H1 (cell line): ENCODE data around the gene NXN. TPM values are rescaled to one million over a fixed set of nuclear protein-coding genes. Genes with fewer than 3 reads are reported as not detected.

Experiments used
- CTCF ChIA-PET: fragments of 300-600 bp; sonication (Branson Sonifier 250); formaldehyde crosslinking; loops from one replicate; lab custom pipeline; 2021; ENCODE audit not compliant: partially characterized antibody; lab: Charles Lee
- POLR2A ChIA-PET: fragments of 300-600 bp; sonication (Branson Sonifier 250); formaldehyde crosslinking; loops from one replicate; lab custom pipeline; 2021; ENCODE audit warnings: inconsistent platforms; ENCODE audit not compliant: partially characterized antibody; lab: Charles Lee
- DNase-seq, 2 experiments: peaks; one replicate each; pipeline versions ENCODE4 v3.0.0 to v3.0.0-alpha.2; 2010 to 2022; ENCODE audit warnings: low spot score in 2 of 2, low read depth in 1 of 2, mixed read lengths in 1 of 2
- FAIRE-seq: peaks from 2 replicates; lab custom pipeline; 2011; peaks lifted over from hg19 to GRCh38; lab: Jason Lieb, UNC
- H2AFZ ChIP-seq: 2 replicates; pipeline ENCODE4 v1.8.1; 2012; ENCODE audit warnings: low read length, inconsistent platforms
- H2AK5ac ChIP-seq: 2 replicates; pipeline ENCODE4 v1.6.1; 2013; ENCODE audit warnings: low read depth, low read length
- H2BK120ac ChIP-seq: replicated peaks from 2 replicates; pipeline ENCODE3; 2013; ENCODE audit warnings: low read depth, low read length, inconsistent platforms
- H2BK12ac ChIP-seq: 2 replicates; pipeline ENCODE4 v1.6.1; 2013; ENCODE audit warnings: low read depth, low read length
- H2BK15ac ChIP-seq: 2 replicates; pipeline ENCODE4 v1.6.1; 2013; ENCODE audit warnings: low read length
- H2BK20ac ChIP-seq: 2 replicates; pipeline ENCODE4 v1.6.1; 2013; ENCODE audit warnings: low read length
- H2BK5ac ChIP-seq: 2 replicates; pipeline ENCODE4 v1.6.1; 2013; ENCODE audit warnings: low read depth, low read length
- H3K14ac ChIP-seq: 2 replicates; pipeline ENCODE4 v1.6.1; 2013; ENCODE audit warnings: inconsistent platforms; ENCODE audit not compliant: insufficient read length
- H3K18ac ChIP-seq: 2 replicates; pipeline ENCODE4 v1.6.1; 2013; ENCODE audit warnings: low read length; ENCODE audit errors: extremely low read depth
- H3K23ac ChIP-seq: 2 replicates; pipeline ENCODE4 v1.6.1; 2013; ENCODE audit warnings: inconsistent platforms; ENCODE audit not compliant: insufficient read length
- H3K23me2 ChIP-seq: 2 replicates; pipeline ENCODE4 v1.6.1; 2013; ENCODE audit warnings: low read depth, low read length
- H3K27ac ChIP-seq: 2 replicates; pipeline ENCODE4 v1.6.1; 2011; ENCODE audit warnings: low read depth, low read length, inconsistent platforms
- H3K27me3 ChIP-seq, 4 experiments: replicated peaks in 1 of 4; 1 replicate in 1 of 4; 2 replicates in 3 of 4; pipeline versions ENCODE4 v1.6.1 to v1.8.1; 2011 to 2013; ENCODE audit warnings: low read length in 3 of 4, mild to moderate bottlenecking in 3 of 4, inconsistent platforms in 2 of 4, mixed read lengths in 2 of 4, moderate library complexity in 1 of 4; ENCODE audit not compliant: control insufficient read depth in 3 of 4, insufficient read depth in 3 of 4; ENCODE audit errors: extremely low read depth in 1 of 4
- H3K36me3 ChIP-seq, 4 experiments: 2 replicates each; pipeline versions ENCODE4 v1.6.1 to v1.8.1; 2011 to 2013; ENCODE audit warnings: mild to moderate bottlenecking in 4 of 4, low read length in 3 of 4, moderate library complexity in 2 of 4, control low read depth in 1 of 4, inconsistent platforms in 1 of 4; ENCODE audit not compliant: insufficient read depth in 4 of 4, control insufficient read depth in 2 of 4
- H3K4ac ChIP-seq: replicated peaks from 2 replicates; pipeline ENCODE3; 2013; ENCODE audit warnings: low read length, low read depth, mixed read lengths, inconsistent platforms; ENCODE audit not compliant: insufficient read length
- H3K4me1 ChIP-seq, 4 experiments: replicated peaks in 1 of 4; 1 replicate in 1 of 4; 2 replicates in 3 of 4; pipeline versions ENCODE4 v1.6.1 to v1.8.1; 2011 to 2013; ENCODE audit warnings: low read length in 3 of 4, inconsistent platforms in 2 of 4, mixed read lengths in 1 of 4; ENCODE audit not compliant: insufficient read depth in 4 of 4, control insufficient read depth in 3 of 4
- H3K4me2 ChIP-seq, 2 experiments: 2 replicates each; pipeline versions ENCODE4 v1.6.1 to v1.8.1; 2011 to 2013; ENCODE audit warnings: low read depth in 2 of 2, low read length in 2 of 2, control low read depth in 1 of 2, inconsistent platforms in 1 of 2, mild to moderate bottlenecking in 1 of 2; ENCODE audit not compliant: insufficient read depth in 1 of 2
- H3K4me3 ChIP-seq, 4 experiments: fragments of 200-600, 300-600 bp in 1 of 4; sonication (generic), shearing (Covaris generic), sonication (Bioruptor Twin) in 1 of 4; 2 replicates each; pipeline versions ENCODE4 v1.5.1 to v1.8.1; 2011 to 2016; ENCODE audit warnings: low read length in 4 of 4, low read depth in 3 of 4, control low read depth in 2 of 4, inconsistent platforms in 2 of 4, mild to moderate bottlenecking in 2 of 4, mixed read lengths in 1 of 4, moderate library complexity in 1 of 4; ENCODE audit not compliant: insufficient read depth in 2 of 4; ENCODE audit errors: extremely low read depth in 1 of 4
- H3K56ac ChIP-seq: replicated peaks from 2 replicates; pipeline ENCODE3; 2013; ENCODE audit warnings: low read depth, mild to moderate bottlenecking, mixed read lengths, low read length, inconsistent platforms; ENCODE audit not compliant: insufficient read length
- H3K79me1 ChIP-seq: 2 replicates; pipeline ENCODE4 v1.6.1; 2013; ENCODE audit warnings: low read depth, low read length, control low read depth
- H3K79me2 ChIP-seq, 2 experiments: 2 replicates each; pipeline versions ENCODE4 v1.6.1 to v1.8.1; 2012 to 2013; ENCODE audit warnings: low read length in 2 of 2, mild to moderate bottlenecking in 2 of 2, inconsistent platforms in 1 of 2; ENCODE audit not compliant: insufficient read depth in 2 of 2, control insufficient read depth in 1 of 2
- H3K9ac ChIP-seq, 4 experiments: replicated peaks in 1 of 4; 1 replicate in 1 of 4; 2 replicates in 3 of 4; pipeline versions ENCODE4 v1.6.1 to v1.8.1; 2011 to 2013; ENCODE audit warnings: low read depth in 3 of 4, low read length in 3 of 4, control low read depth in 2 of 4, mild to moderate bottlenecking in 2 of 4, moderate library complexity in 2 of 4, inconsistent platforms in 1 of 4; ENCODE audit errors: extremely low read depth in 1 of 4
- H3K9me3 ChIP-seq, 2 experiments: 2 replicates each; pipeline versions ENCODE4 v1.6.1 to v1.8.1; 2012 to 2013; ENCODE audit warnings: mild to moderate bottlenecking in 2 of 2, moderate library complexity in 2 of 2, control low read depth in 1 of 2, inconsistent platforms in 1 of 2, low read depth in 1 of 2, low read length in 1 of 2, mixed read lengths in 1 of 2; ENCODE audit not compliant: insufficient read depth in 2 of 2
- H4K20me1 ChIP-seq, 2 experiments: replicated peaks in 1 of 2; 2 replicates each; pipeline versions ENCODE3 to v1.8.1; 2011 to 2013; ENCODE audit warnings: inconsistent platforms in 2 of 2, low read length in 2 of 2, mild to moderate bottlenecking in 1 of 2; ENCODE audit not compliant: insufficient read depth in 2 of 2, control insufficient read depth in 1 of 2
- H4K5ac ChIP-seq: 2 replicates; pipeline ENCODE4 v1.6.1; 2013; ENCODE audit warnings: low read length, low read depth, mixed read lengths, inconsistent platforms; ENCODE audit not compliant: insufficient read length
- H4K8ac ChIP-seq: 2 replicates; pipeline ENCODE4 v1.8.0; 2013; ENCODE audit warnings: mild to moderate bottlenecking, moderate library complexity, low read length, inconsistent platforms; ENCODE audit not compliant: insufficient read depth; ENCODE audit errors: extremely low read depth
- H4K91ac ChIP-seq: replicated peaks from 2 replicates; pipeline ENCODE3; 2013; ENCODE audit warnings: low read length, mixed read lengths, inconsistent platforms; ENCODE audit not compliant: insufficient read length
- ATF3 ChIP-seq: IDR thresholded peaks from 2 replicates; pipeline ENCODE4 v1.6.1; 2011; ENCODE audit warnings: low read depth, mild to moderate bottlenecking, low read length; ENCODE audit not compliant: insufficient read depth
- FOSL1 ChIP-seq: IDR thresholded peaks from 2 replicates; pipeline ENCODE4 v1.6.1; 2011; ENCODE audit warnings: mild to moderate bottlenecking, low read depth, low read length, moderate library complexity; ENCODE audit not compliant: insufficient read depth
- HDAC2 ChIP-seq, 2 experiments: fragments of 300-600 bp in 1 of 2; sonication (generic) in 1 of 2; IDR thresholded peaks; 2 replicates each; pipeline ENCODE4 v1.6.1; 2011 to 2012; ENCODE audit warnings: low read depth in 2 of 2, low read length in 2 of 2, mild to moderate bottlenecking in 2 of 2, moderate library complexity in 2 of 2, borderline replicate concordance in 1 of 2, inconsistent platforms in 1 of 2
- KDM5A ChIP-seq: fragments of 200-600 bp; IDR thresholded peaks from 2 replicates; pipeline ENCODE4 v1.7.1; 2012; ENCODE audit warnings: mild to moderate bottlenecking, low read length, inconsistent platforms, mixed read lengths
- NRF1 ChIP-seq: IDR thresholded peaks from 2 replicates; pipeline ENCODE4 v1.6.1; 2011; ENCODE audit warnings: mild to moderate bottlenecking, low read depth, low read length, improper control_type of control experiment
- PHF8 ChIP-seq: fragments of 200-600 bp; sonication (generic); conservative IDR thresholded peaks from 2 replicates; pipeline ENCODE4 v1.7.1; 2012; ENCODE audit warnings: low read depth, mild to moderate bottlenecking, inconsistent platforms, low read length, moderate library complexity
- SUZ12 ChIP-seq: fragments of 200-600 bp; sonication (generic); IDR thresholded peaks from 2 replicates; pipeline ENCODE4 v1.6.1; 2012; ENCODE audit warnings: mild to moderate bottlenecking, inconsistent platforms, low read length, moderate library complexity, mixed read lengths
- TBP ChIP-seq: IDR thresholded peaks from 2 replicates; pipeline ENCODE4 v1.6.1; 2011; ENCODE audit warnings: low read depth, low read length, improper control_type of control experiment
- TCF12 ChIP-seq: IDR thresholded peaks from 2 replicates; pipeline ENCODE4 v1.6.1; 2011; ENCODE audit warnings: low read depth, mild to moderate bottlenecking, low read length
- ZNF274 ChIP-seq: IDR thresholded peaks from 2 replicates; pipeline ENCODE4 v1.7.0; 2012; ENCODE audit warnings: low read length, borderline replicate concordance; ENCODE audit errors: extremely low read depth
- WGBS, 2 experiments: shearing (Covaris generic) in 1 of 2; methylation state at CpG; one replicate each; pipeline versions ENCODE4 v1.1.6 to v1.1.7; 2013 to 2015; ENCODE audit warnings: low lambda C conversion rate in 2 of 2, mixed read lengths in 2 of 2, inconsistent platforms in 1 of 2, low coverage in 1 of 2, missing lambda C conversion rate in 1 of 2; ENCODE audit not compliant: insufficient replicate concordance in 2 of 2, insufficient coverage in 1 of 2, insufficient read length in 1 of 2; ENCODE audit errors: extremely low coverage in 1 of 2, missing lambda C conversion rate in 1 of 2; 5-methylcytosine and 5-hydroxymethylcytosine counted together
- polyA plus RNA-seq, 7 experiments: library from polyadenylated mRNA; depleted of rRNA in 3 of 7; stranded (reverse) in 5 of 7; unstranded in 2 of 7; fragments of >200 nt in 5 of 7; fragments of 200-250 nt in 2 of 7; gene quantifications; 1 replicate in 5 of 7; 2 replicates in 1 of 7; 4 replicates in 1 of 7; pipeline versions ENCODE4 v1.2.1 to v1.2.3, GENCODE V29; 2011 to 2013; ENCODE audit warnings: missing spikeins in 2 of 7, mixed read lengths in 2 of 7
- total RNA-seq: library from RNA; stranded (reverse); fragmentation: NEBNext Ultra II Directional; extraction: Animal tissue kit (Norgen Biotek cat#: 25700); gene quantifications from 2 replicates; pipeline ENCODE4 v1.2.1, GENCODE V29; 2021

Gene NXN
- total and polyA plus RNA-seq, 2 of the 8 experiments (the other 6 are each of a cell fraction or from before 2014, with no cell fraction given), result 94.1 to 107 TPM

GRCh38 chr17:806781-807522 lies 172.6 kb downstream of the NXN start:
- no peak overlapping the region for H2BK20ac ChIP-seq
- no peak overlapping the region for H3K56ac ChIP-seq
- no peak overlapping the region for H2BK15ac ChIP-seq
- ChIA-PET CTCF (interaction anchor here (1.5 to 2.9 kb wide), 4 partner anchors 11 to 190 kb away, joined by 3 to 10 read pairs (median 7); partner anchors contain the start of gene TIMM22), POLR2A (interaction anchor here (0.6 to 1.0 kb wide), 4 partner anchors 16 to 143 kb away, joined by 3 read pairs; partner anchors contain the start of genes GLOD4 and MRM3)
- peaks cover 2% of the 10 kb centered on the region; the same call in 1 of the 2 replicates for H3K79me1 ChIP-seq
- H3K9ac ChIP-seq, result no peak overlapping the region
- no peak overlapping the region for H3K23ac ChIP-seq
- no peak overlapping the region for H2AK5ac ChIP-seq
- no peak overlapping the region for H2BK12ac ChIP-seq
- H3K79me2 ChIP-seq, result no peaks in the 10 kb centered on the region
- H2BK120ac ChIP-seq, result no peak overlapping the region
- H4K91ac ChIP-seq, result no peak overlapping the region
- H3K18ac ChIP-seq, result no peak overlapping the region
- H3K14ac ChIP-seq, result no peak overlapping the region
- H3K4me3 ChIP-seq, result no peak overlapping the region
- H3K27me3 ChIP-seq, result no peaks in the 10 kb centered on the region
- no peak overlapping the region for H3K27ac ChIP-seq
- DNase-seq (no peak), FAIRE-seq (no peak)
- no peak overlapping the region for H3K4ac ChIP-seq
- H3K23me2 ChIP-seq, result no peaks in the 10 kb centered on the region
- H3K9me3 ChIP-seq, result no peaks in the 10 kb centered on the region
- no peak overlapping the region for H2AFZ ChIP-seq
- 87% methylated on average over 25 of the region's 33 CpGs; no CpG with 5 or more reads in 1 of the 2 experiments for WGBS, 2 experiments
- peaks cover 0 to 5% (median 4%) of the 10 kb centered on the region in 4 experiments; a peak in 3 of 7 replicates for H3K4me1 ChIP-seq
- H4K8ac ChIP-seq, result no peak overlapping the region
- H2BK5ac ChIP-seq, result no peak overlapping the region
- peaks cover 0 to 8% of the 10 kb centered on the region in 2 experiments for H4K20me1 ChIP-seq
- peaks cover 0 to 3% (median under 1%) of the 10 kb centered on the region in 4 experiments; a peak in 2 of 8 replicates for H3K36me3 ChIP-seq
- no peak overlapping the region for H3K4me2 ChIP-seq
- no peak overlapping the region for H4K5ac ChIP-seq
- TF ChIP-seq NRF1, result no peak
- TF ChIP-seq ZNF274, result no peak
- TF ChIP-seq ATF3, result no peak
- no peak for TF ChIP-seq PHF8
- no peak for TF ChIP-seq FOSL1
- TF ChIP-seq KDM5A, result no peak
- no peak for TF ChIP-seq HDAC2 (IDR thresholded peaks at IDR 0.05; ENCODE audit: borderline replicate concordance in 1 of 2, low read depth in 2 of 2, low read length in 2 of 2)
- no peak for TF ChIP-seq SUZ12
- no peak for TF ChIP-seq TBP
- no peak for TF ChIP-seq TCF12
